OCI-LY3 (cell line): ENCODE results near the gene MCF2L2.

Source experiments
- EZH2phosphoT487 ChIP-seq: fragments of 200-600 bp; shearing (Covaris generic); IDR thresholded peaks from 2 replicates; pipeline ENCODE4 v1.6.1; 2018; ENCODE audit warnings: antibody characterized with exemption, mixed run types, low read depth
- TF ChIP-seq, protein P1 (sequence below): fragments of 200-600, 300-600 bp; sonication (generic); IDR thresholded peaks from 2 replicates; pipeline ENCODE4 v1.5.1; 2014; ENCODE audit warnings: antibody characterized with exemption, low read length, low read depth

GRCh38 chr3:183437061-183437460 is 8.6 kb upstream of the MCF2L2 start:
- TF ChIP-seq, protein P1, sequence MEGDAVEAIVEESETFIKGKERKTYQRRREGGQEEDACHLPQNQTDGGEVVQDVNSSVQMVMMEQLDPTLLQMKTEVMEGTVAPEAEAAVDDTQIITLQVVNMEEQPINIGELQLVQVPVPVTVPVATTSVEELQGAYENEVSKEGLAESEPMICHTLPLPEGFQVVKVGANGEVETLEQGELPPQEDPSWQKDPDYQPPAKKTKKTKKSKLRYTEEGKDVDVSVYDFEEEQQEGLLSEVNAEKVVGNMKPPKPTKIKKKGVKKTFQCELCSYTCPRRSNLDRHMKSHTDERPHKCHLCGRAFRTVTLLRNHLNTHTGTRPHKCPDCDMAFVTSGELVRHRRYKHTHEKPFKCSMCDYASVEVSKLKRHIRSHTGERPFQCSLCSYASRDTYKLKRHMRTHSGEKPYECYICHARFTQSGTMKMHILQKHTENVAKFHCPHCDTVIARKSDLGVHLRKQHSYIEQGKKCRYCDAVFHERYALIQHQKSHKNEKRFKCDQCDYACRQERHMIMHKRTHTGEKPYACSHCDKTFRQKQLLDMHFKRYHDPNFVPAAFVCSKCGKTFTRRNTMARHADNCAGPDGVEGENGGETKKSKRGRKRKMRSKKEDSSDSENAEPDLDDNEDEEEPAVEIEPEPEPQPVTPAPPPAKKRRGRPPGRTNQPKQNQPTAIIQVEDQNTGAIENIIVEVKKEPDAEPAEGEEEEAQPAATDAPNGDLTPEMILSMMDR = no peak
- TF ChIP-seq EZH2phosphoT487 = no peak
